ENCODE data around the gene MBNL2. TPM values are rescaled to one million over a fixed set of nuclear protein-coding genes. Genes with fewer than 3 reads are reported as not detected.

Gene MBNL2
- total RNA-seq, 1 experiment from 2014 or later, result 0.17 TPM

DNA sequence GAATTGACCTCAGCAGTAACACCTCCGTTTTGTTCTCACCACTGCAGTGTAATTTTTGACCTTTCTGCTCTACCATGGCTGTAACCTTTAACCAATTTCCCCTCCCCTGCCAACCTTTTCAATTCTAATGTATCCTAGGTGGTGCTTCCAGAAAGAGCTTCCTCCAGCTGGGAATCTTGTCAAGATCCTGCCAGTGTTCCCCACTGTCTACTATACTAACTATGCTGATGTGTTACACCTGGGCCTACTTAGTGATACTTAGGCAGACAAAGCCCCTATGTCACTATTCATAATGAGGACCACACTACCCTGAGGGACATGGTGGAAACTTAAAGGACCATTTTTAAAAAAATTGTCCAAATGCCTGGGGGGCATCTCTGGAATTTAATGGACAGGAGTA lies 41.0 kb downstream of the MBNL2 start:
- no peak overlapping the region for H3K27ac ChIP-seq (ENCODE audit: insufficient read length, low read depth, low read length)
- H2BK5ac ChIP-seq (ENCODE audit: insufficient read length, low read length), result no peak overlapping the region
- H3K27ac Mint-ChIP-seq, result no peak overlapping the region
- H3T11ph ChIP-seq (ENCODE audit: low read length), result no peak overlapping the region
- H3K18ac ChIP-seq (ENCODE audit: insufficient read length, low read depth, low read length), result no peak overlapping the region
- H3K4ac ChIP-seq (ENCODE audit: low read depth, low read length), result no peak overlapping the region
- peaks cover 31 to 40% of the 10 kb centered on the region in 2 experiments for H3K4me1 Mint-ChIP-seq
- peaks cover 2% of the 10 kb centered on the region; the same call in 1 of the 2 replicates for H3K4me1 ChIP-seq (ENCODE audit: insufficient read depth, low read length)
- no peak overlapping the region for H2BK120ac ChIP-seq (ENCODE audit: low read depth, low read length, poor library complexity, severe bottlenecking)
- no peaks in the 10 kb centered on the region for H3K36me3 Mint-ChIP-seq (ENCODE audit: insufficient read depth in 1 of 3, low read depth in 3 of 3)
- H3K23me2 ChIP-seq (ENCODE audit: insufficient read length, low read depth, low read length, poor library complexity, severe bottlenecking), result no peaks in the 10 kb centered on the region
- H3K9me3 ChIP-seq (ENCODE audit: control insufficient read depth, low read depth, low read length), result no peaks in the 10 kb centered on the region
- H2BK15ac ChIP-seq (ENCODE audit: low read depth, low read length), result no peak overlapping the region
- TF ChIP-seq, protein P1, sequence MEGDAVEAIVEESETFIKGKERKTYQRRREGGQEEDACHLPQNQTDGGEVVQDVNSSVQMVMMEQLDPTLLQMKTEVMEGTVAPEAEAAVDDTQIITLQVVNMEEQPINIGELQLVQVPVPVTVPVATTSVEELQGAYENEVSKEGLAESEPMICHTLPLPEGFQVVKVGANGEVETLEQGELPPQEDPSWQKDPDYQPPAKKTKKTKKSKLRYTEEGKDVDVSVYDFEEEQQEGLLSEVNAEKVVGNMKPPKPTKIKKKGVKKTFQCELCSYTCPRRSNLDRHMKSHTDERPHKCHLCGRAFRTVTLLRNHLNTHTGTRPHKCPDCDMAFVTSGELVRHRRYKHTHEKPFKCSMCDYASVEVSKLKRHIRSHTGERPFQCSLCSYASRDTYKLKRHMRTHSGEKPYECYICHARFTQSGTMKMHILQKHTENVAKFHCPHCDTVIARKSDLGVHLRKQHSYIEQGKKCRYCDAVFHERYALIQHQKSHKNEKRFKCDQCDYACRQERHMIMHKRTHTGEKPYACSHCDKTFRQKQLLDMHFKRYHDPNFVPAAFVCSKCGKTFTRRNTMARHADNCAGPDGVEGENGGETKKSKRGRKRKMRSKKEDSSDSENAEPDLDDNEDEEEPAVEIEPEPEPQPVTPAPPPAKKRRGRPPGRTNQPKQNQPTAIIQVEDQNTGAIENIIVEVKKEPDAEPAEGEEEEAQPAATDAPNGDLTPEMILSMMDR (conservative IDR thresholded peaks at IDR 0.05), result no peak
- DNase-seq, result no peak
- no peak overlapping the region for H3K14ac ChIP-seq (ENCODE audit: insufficient read depth, low read length)
- H4K20me1 ChIP-seq (ENCODE audit: control insufficient read depth, insufficient read depth, insufficient read length), result no peaks in the 10 kb centered on the region
- H3K4me3 Mint-ChIP-seq, result no peak overlapping the region
- H3K79me2 ChIP-seq (ENCODE audit: insufficient read depth, low read length), result no peaks in the 10 kb centered on the region
- H3K56ac ChIP-seq (ENCODE audit: insufficient read length, low read depth, low read length), result no peak overlapping the region
- H3K23ac ChIP-seq (ENCODE audit: insufficient read length, low read depth, low read length), result no peak overlapping the region
- H2AK5ac ChIP-seq (ENCODE audit: insufficient read length, low read length), result no peak overlapping the region
- H4K91ac ChIP-seq (ENCODE audit: insufficient read length, low read depth, low read length), result no peak overlapping the region
- no peaks in the 10 kb centered on the region for H3K27me3 ChIP-seq (ENCODE audit: insufficient read depth, low read length)
- no peaks in the 10 kb centered on the region for H3K9me3 Mint-ChIP-seq
- no peak overlapping the region for H2AFZ ChIP-seq (ENCODE audit: low read length)
- no peak overlapping the region for H2BK20ac ChIP-seq (ENCODE audit: low read depth, low read length, poor library complexity, severe bottlenecking)
- H2BK12ac ChIP-seq (ENCODE audit: insufficient read length, low read depth, low read length), result no peak overlapping the region
- H3K9ac ChIP-seq (ENCODE audit: extremely low read depth, insufficient read length, low read length), result no peak overlapping the region
- peaks cover 33% of the 10 kb centered on the region for H3K27me3 Mint-ChIP-seq (ENCODE audit: low read depth)
- H4K5ac ChIP-seq (ENCODE audit: insufficient read length, low read depth, low read length), result no peak overlapping the region
- H3K79me1 ChIP-seq (ENCODE audit: insufficient read depth, low read depth, low read length, poor library complexity, severe bottlenecking), result no peaks in the 10 kb centered on the region
- no peak overlapping the region for H4K8ac ChIP-seq (replicated peaks; ENCODE audit: insufficient read length, low read depth, low read length)
- WGBS (ENCODE audit: extremely low coverage, insufficient read length, low lambda C conversion rate), result no CpG with 5 or more reads among the region's 1 CpG
- H3K4me2 ChIP-seq (ENCODE audit: insufficient read depth, insufficient read length, low read length), result no peak overlapping the region

All from H9 (cell line).